ENCODE data around the gene PDE7B.

PDE7B gene

DNA sequence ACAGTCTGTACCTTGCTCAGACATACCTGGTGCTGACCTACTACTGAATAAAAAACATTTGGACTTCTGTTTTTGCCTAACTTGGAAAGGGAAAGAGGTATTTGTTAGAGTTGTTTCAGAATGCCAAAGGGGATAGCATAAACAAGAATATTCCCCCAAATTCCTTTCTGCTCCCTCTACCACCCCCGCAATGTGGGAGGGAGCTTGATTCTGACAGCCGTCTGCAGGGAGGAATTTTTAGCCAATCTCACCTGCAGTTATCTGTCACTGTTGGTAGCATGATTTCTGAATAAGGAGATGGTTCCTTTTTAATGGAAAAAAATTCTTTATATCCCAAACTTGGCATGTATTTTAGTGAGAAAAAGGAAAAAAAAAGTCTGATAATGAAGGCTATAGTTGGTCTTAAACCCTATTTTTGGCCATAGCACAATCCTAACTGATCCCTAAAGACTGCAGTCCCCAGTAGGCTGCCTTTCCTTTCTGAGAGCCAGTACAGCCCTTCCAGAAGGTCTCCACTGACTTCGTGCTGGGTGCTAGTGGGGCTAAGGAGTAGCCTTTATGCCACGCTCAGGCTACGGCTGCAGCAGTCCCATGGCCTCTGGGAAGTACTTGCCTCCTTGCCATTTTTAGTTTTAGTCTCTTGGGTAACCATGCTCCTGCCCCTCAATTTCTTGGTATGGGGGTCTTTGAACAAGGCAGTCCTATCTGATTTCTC is 13.6 kb upstream of the PDE7B start:
- POLR2A ChIA-PET, result no interaction called here
- peaks cover 4% of the 10 kb centered on the region; the same call in 1 of the 2 replicates for H3K4me1 ChIP-seq (ENCODE audit: control insufficient read depth, insufficient read depth, low read length)
- CTCF ChIA-PET, result interaction anchor here (0.6 kb wide), 1 partner anchor 276 kb away, joined by 3 read pairs; no protein-coding TSS in a partner anchor
- H3K9me3 ChIP-seq (ENCODE audit: control insufficient read depth, insufficient read depth, low read depth, low read length), result no peaks in the 10 kb centered on the region
- H3K4me3 ChIP-seq (ENCODE audit: low read depth, low read length), result no peak overlapping the region
- no peak overlapping the region for H3K27ac ChIP-seq (ENCODE audit: extremely low read depth, low read depth, low read length)
- TF ChIP-seq, protein P1, sequence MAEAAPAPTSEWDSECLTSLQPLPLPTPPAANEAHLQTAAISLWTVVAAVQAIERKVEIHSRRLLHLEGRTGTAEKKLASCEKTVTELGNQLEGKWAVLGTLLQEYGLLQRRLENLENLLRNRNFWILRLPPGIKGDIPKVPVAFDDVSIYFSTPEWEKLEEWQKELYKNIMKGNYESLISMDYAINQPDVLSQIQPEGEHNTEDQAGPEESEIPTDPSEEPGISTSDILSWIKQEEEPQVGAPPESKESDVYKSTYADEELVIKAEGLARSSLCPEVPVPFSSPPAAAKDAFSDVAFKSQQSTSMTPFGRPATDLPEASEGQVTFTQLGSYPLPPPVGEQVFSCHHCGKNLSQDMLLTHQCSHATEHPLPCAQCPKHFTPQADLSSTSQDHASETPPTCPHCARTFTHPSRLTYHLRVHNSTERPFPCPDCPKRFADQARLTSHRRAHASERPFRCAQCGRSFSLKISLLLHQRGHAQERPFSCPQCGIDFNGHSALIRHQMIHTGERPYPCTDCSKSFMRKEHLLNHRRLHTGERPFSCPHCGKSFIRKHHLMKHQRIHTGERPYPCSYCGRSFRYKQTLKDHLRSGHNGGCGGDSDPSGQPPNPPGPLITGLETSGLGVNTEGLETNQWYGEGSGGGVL (tag by site-specific recombination; IDR thresholded peaks at IDR 0.05), result no peak
- TF ChIP-seq, protein P2, sequence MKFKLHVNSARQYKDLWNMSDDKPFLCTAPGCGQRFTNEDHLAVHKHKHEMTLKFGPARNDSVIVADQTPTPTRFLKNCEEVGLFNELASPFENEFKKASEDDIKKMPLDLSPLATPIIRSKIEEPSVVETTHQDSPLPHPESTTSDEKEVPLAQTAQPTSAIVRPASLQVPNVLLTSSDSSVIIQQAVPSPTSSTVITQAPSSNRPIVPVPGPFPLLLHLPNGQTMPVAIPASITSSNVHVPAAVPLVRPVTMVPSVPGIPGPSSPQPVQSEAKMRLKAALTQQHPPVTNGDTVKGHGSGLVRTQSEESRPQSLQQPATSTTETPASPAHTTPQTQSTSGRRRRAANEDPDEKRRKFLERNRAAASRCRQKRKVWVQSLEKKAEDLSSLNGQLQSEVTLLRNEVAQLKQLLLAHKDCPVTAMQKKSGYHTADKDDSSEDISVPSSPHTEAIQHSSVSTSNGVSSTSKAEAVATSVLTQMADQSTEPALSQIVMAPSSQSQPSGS (tag by site-specific recombination; IDR thresholded peaks at IDR 0.05; ENCODE audit: low read depth), result no peak
- TF ChIP-seq ZNF202 (tag by site-specific recombination; IDR thresholded peaks at IDR 0.05; ENCODE audit: borderline replicate concordance) (no peak), PRDM1 (tag by site-specific recombination; IDR thresholded peaks at IDR 0.05) (no peak), ZNF610 (tag by site-specific recombination; IDR thresholded peaks at IDR 0.05; ENCODE audit: borderline replicate concordance) (no peak), ZNF335 (tag by site-specific recombination; conservative IDR thresholded peaks at IDR 0.05) (no peak), WT1 (tag by site-specific recombination; IDR thresholded peaks at IDR 0.05) (no peak), ZFHX2 (tag by site-specific recombination; conservative IDR thresholded peaks at IDR 0.05) (no peak)
- H3K36me3 ChIP-seq (ENCODE audit: control insufficient read depth in 2 of 2, insufficient read depth in 1 of 2, low read length in 2 of 2), result no peaks in the 10 kb centered on the region

GRCh38 chr6:135839121-135839520 is 12.4 kb upstream of the PDE7B start:
- no peak overlapping the region for H3K27ac ChIP-seq (ENCODE audit: extremely low read depth, low read depth, low read length)
- H3K4me1 ChIP-seq (ENCODE audit: control insufficient read depth, insufficient read depth, low read length), result peaks cover 4% of the 10 kb centered on the region; the same call in 1 of the 2 replicates
- no peaks in the 10 kb centered on the region for H3K36me3 ChIP-seq (ENCODE audit: control insufficient read depth in 2 of 2, insufficient read depth in 1 of 2, low read length in 2 of 2)
- H3K4me3 ChIP-seq (ENCODE audit: low read depth, low read length), result no peak overlapping the region
- H3K9me3 ChIP-seq (ENCODE audit: control insufficient read depth, insufficient read depth, low read depth, low read length), result no peaks in the 10 kb centered on the region
- ChIA-PET POLR2A (no interaction called here), CTCF (no interaction called here)
- TF ChIP-seq PRDM2 (tag by site-specific recombination; IDR thresholded peaks at IDR 0.05; ENCODE audit: borderline replicate concordance) (no peak), ZSCAN30 (tag by site-specific recombination; IDR thresholded peaks at IDR 0.05) (no peak), ZNF138 (tag by site-specific recombination; IDR thresholded peaks at IDR 0.05; ENCODE audit: borderline replicate concordance) (no peak), ZBTB17 (tag by site-specific recombination; IDR thresholded peaks at IDR 0.05) (no peak), MEIS1 (CRISPR knock-in tag; IDR thresholded peaks at IDR 0.05; ENCODE audit: borderline replicate concordance) (no peak), ZNF658 (tag by site-specific recombination; IDR thresholded peaks at IDR 0.05) (no peak), ZNF704 (tag by site-specific recombination; IDR thresholded peaks at IDR 0.05) (no peak), ZNF202 (tag by site-specific recombination; IDR thresholded peaks at IDR 0.05; ENCODE audit: borderline replicate concordance) (no peak), ZNF555 (tag by site-specific recombination; conservative IDR thresholded peaks at IDR 0.05) (no peak), BCL11B (tag by site-specific recombination; IDR thresholded peaks at IDR 0.05; ENCODE audit: low read depth) (no peak), INSM2 (tag by site-specific recombination; IDR thresholded peaks at IDR 0.05) (no peak), KLF17 (tag by site-specific recombination; IDR thresholded peaks at IDR 0.05) (no peak)

Data from HEK293 (cell line).